ENCODE results near the gene G3BP2.

DNA sequence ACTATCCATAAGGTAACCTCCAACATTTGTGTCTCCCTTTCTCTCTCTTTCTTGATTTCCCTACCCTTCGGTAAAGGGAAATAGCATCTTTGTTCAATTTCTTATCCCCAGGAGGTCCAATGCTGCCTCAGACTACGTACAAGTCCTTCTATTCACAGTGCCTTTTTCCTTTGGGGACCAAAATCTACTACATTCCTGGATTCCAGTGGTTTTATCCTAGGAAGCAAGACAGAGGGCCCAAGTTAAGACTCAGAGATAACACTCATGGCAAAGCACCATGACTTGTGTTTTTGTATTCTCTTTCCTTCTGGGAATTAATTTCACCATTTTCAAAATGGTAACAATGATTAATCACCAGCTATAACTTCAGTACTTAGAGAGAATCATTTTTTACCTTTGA is 10.6 kb downstream of the G3BP2 start:
- TF ChIP-seq CTCF (IDR thresholded peaks at IDR 0.05) (no peak), POLR2A (IDR thresholded peaks at IDR 0.05) (no peak)

All from heart left ventricle (tissue), 13 donors.